SK-N-SH (cell line): ENCODE results near the gene MCUB. TPM values are rescaled to one million over a fixed set of nuclear protein-coding genes. Genes with fewer than 3 reads are reported as not detected.

Experiments used
- CTCF ChIA-PET: fragments of 300-600, 350-600 bp; formaldehyde crosslinking; extraction: SDS; loops from one replicate; lab custom pipeline; 2021; lab: Yijun Ruan, JAX
- POLR2A ChIA-PET: fragments of 350-600 bp; sonication (Branson Sonifier 250); formaldehyde crosslinking; extraction: SDS; loops from one replicate; lab custom pipeline; 2020; ENCODE audit warnings: antibody characterized with exemption, inconsistent platforms; lab: Yijun Ruan, JAX
- DNase-seq: peaks from one replicate; pipeline ENCODE4 v3.0.0; 2012
- H2AFZ ChIP-seq: fragments of 200-600 bp; sonication (generic); 2 replicates; pipeline ENCODE4 v1.8.1; 2016; ENCODE audit warnings: antibody characterized with exemption, mild to moderate bottlenecking, low read depth
- H3F3A ChIP-seq: fragments of 200-600 bp; sonication (generic); replicated peaks from 2 replicates; pipeline ENCODE3; 2016; ENCODE audit warnings: antibody characterized with exemption, mild to moderate bottlenecking; ENCODE audit not compliant: insufficient read depth
- H3K27ac ChIP-seq, 2 experiments: fragments of 200-500 bp in 1 of 2; fragments of 200-600 bp in 1 of 2; sonication (Bioruptor generic) in 1 of 2; sonication (generic), shearing (Covaris generic) in 1 of 2; 2 replicates each; pipeline versions ENCODE4 v1.5.1 to v1.6.1; 2014 to 2016; ENCODE audit warnings: low read depth in 2 of 2, inconsistent platforms in 1 of 2, low read length in 1 of 2, mild to moderate bottlenecking in 1 of 2, mixed read lengths in 1 of 2
- H3K27me3 ChIP-seq: fragments of 200-600 bp; sonication (generic), shearing (Covaris generic); 2 replicates; pipeline ENCODE4 v1.6.1; 2016; ENCODE audit warnings: mixed run types; ENCODE audit not compliant: insufficient read depth
- H3K36me3 ChIP-seq, 2 experiments: fragments of 200-500 bp in 1 of 2; fragments of 200-600 bp in 1 of 2; sonication (Bioruptor generic) in 1 of 2; sonication (generic) in 1 of 2; replicated peaks in 1 of 2; 2 replicates each; pipeline versions ENCODE3 to v1.5.1; 2014 to 2016; ENCODE audit warnings: low read length in 1 of 2, mild to moderate bottlenecking in 1 of 2; ENCODE audit not compliant: insufficient read depth in 2 of 2, control insufficient read depth in 1 of 2
- H3K4me1 ChIP-seq, 2 experiments: fragments of 200-500 bp in 1 of 2; fragments of 200-600 bp in 1 of 2; sonication (Bioruptor generic) in 1 of 2; sonication (generic), shearing (Covaris generic) in 1 of 2; 2 replicates each; pipeline versions ENCODE4 v1.5.1 to v1.6.1; 2014 to 2016; ENCODE audit warnings: low read depth in 1 of 2, low read length in 1 of 2, mixed run types in 1 of 2; ENCODE audit not compliant: insufficient read depth in 2 of 2, control insufficient read depth in 1 of 2
- H3K4me2 ChIP-seq: fragments of 200-600 bp; sonication (generic), shearing (Covaris generic); 2 replicates; pipeline ENCODE4 v1.6.1; 2017; ENCODE audit warnings: mixed run types
- H3K4me3 ChIP-seq, 2 experiments: fragments of 200-500 bp in 1 of 2; fragments of 200-600 bp in 1 of 2; sonication (Bioruptor generic) in 1 of 2; sonication (generic), shearing (Covaris generic) in 1 of 2; 2 replicates each; pipeline versions ENCODE4 v1.5.1 to v1.8.1; 2014 to 2016; ENCODE audit warnings: low read depth in 2 of 2, inconsistent platforms in 1 of 2, low read length in 1 of 2, mild to moderate bottlenecking in 1 of 2, mixed read lengths in 1 of 2, moderate library complexity in 1 of 2
- H3K79me2 ChIP-seq: fragments of 200-600 bp; sonication (generic); 2 replicates; pipeline ENCODE4 v1.8.1; 2017; ENCODE audit warnings: mild to moderate bottlenecking; ENCODE audit not compliant: insufficient read depth
- H3K9ac ChIP-seq: fragments of 200-600 bp; sonication (generic); 2 replicates; pipeline ENCODE4 v1.6.1; 2017; ENCODE audit warnings: mixed run types
- H3K9me2 ChIP-seq: fragments of 200-600 bp; sonication (generic); 2 replicates; pipeline ENCODE4 v1.6.1; 2017; ENCODE audit warnings: mixed run types
- H3K9me3 ChIP-seq: fragments of 200-600 bp; sonication (generic); 2 replicates; pipeline ENCODE4 v1.6.1; 2017; ENCODE audit warnings: mixed run types, mild to moderate bottlenecking, moderate library complexity
- H4K20me1 ChIP-seq: fragments of 200-600 bp; sonication (generic); 2 replicates; pipeline ENCODE4 v1.6.1; 2017; ENCODE audit warnings: mild to moderate bottlenecking, mixed run types; ENCODE audit not compliant: insufficient read depth
- CHD2 ChIP-seq: fragments of 150-350 bp; IDR thresholded peaks from 2 replicates; pipeline ENCODE4 v1.6.1; 2018; ENCODE audit warnings: low read length; ENCODE audit not compliant: partially characterized antibody
- ELF1 ChIP-seq: IDR thresholded peaks from 2 replicates; pipeline ENCODE4 v1.4.0; 2012
- FOSL2 ChIP-seq: IDR thresholded peaks from 2 replicates; pipeline ENCODE4 v1.4.0; 2012; ENCODE audit warnings: low read depth, mild to moderate bottlenecking, moderate library complexity, borderline replicate concordance
- FOXJ3 ChIP-seq: sonication (generic); formaldehyde crosslinking; IDR thresholded peaks from 2 replicates; pipeline ENCODE4 v1.5.1; 2020; ENCODE audit warnings: mild to moderate bottlenecking, missing genetic modification reagents
- GABPA ChIP-seq: IDR thresholded peaks from 2 replicates; pipeline ENCODE4 v1.4.0; 2012; ENCODE audit warnings: low read depth, mild to moderate bottlenecking
- IRF3 ChIP-seq: fragments of 150-350 bp; IDR thresholded peaks from 2 replicates; pipeline ENCODE4 v1.6.1; 2016; ENCODE audit warnings: mild to moderate bottlenecking, low read depth, low read length
- MAX ChIP-seq: IDR thresholded peaks from 2 replicates; pipeline ENCODE4 v1.4.0; 2012; ENCODE audit warnings: low read depth
- MXI1 ChIP-seq: IDR thresholded peaks from 2 replicates; pipeline ENCODE4 v1.6.1; 2012; ENCODE audit warnings: mild to moderate bottlenecking, low read depth, low read length, improper control_type of control experiment
- POLR2AphosphoS5 ChIP-seq: IDR thresholded peaks from 2 replicates; pipeline ENCODE4 v1.6.1; 2012; ENCODE audit warnings: low read depth, low read length
- REST ChIP-seq: IDR thresholded peaks from 2 replicates; pipeline ENCODE4 v1.6.1; 2012; ENCODE audit warnings: mild to moderate bottlenecking, low read depth, low read length, moderate library complexity
- RXRA ChIP-seq: IDR thresholded peaks from 2 replicates; pipeline ENCODE4 v1.4.0; 2012; ENCODE audit warnings: low read depth, mild to moderate bottlenecking, borderline replicate concordance
- SMC3 ChIP-seq: IDR thresholded peaks from 2 replicates; pipeline ENCODE4 v1.6.1; 2012; ENCODE audit warnings: low read depth, low read length, improper control_type of control experiment
- TCF12 ChIP-seq: IDR thresholded peaks from 2 replicates; pipeline ENCODE4 v1.4.0; 2012
- USF2 ChIP-seq: fragments of 150-350 bp; IDR thresholded peaks from 2 replicates; pipeline ENCODE4 v1.6.1; 2017; ENCODE audit warnings: antibody characterized with exemption, low read length, low read depth, borderline replicate concordance
- ZBTB33 ChIP-seq: IDR thresholded peaks from 2 replicates; pipeline ENCODE4 v1.4.0; 2012; ENCODE audit warnings: low read depth, borderline replicate concordance
- WGBS: methylation state at CpG from one replicate; pipeline ENCODE4 v1.1.6; 2017; ENCODE audit warnings: low lambda C conversion rate; 5-methylcytosine and 5-hydroxymethylcytosine counted together
- polyA plus RNA-seq, 3 experiments: library from polyadenylated mRNA; depleted of rRNA; stranded (reverse); fragments of >200 nt; gene quantifications; 2 replicates each; pipeline ENCODE4 v1.2.3, GENCODE V29; 2012

MCUB gene
- polyA plus RNA-seq, 1 of the 3 experiments (the other 2 are of a cell fraction) = 39.3 TPM

- H3F3A ChIP-seq = no peaks in the 10 kb centered on the region
- no peak overlapping the region for H3K4me3 ChIP-seq
- H3K79me2 ChIP-seq = no peaks in the 10 kb centered on the region
- TF ChIP-seq FOXJ3 (CRISPR knock-in tag) (no peak), IRF3 (no peak), TCF12 (no peak), ELF1 (no peak), USF2 (no peak), SMC3 (no peak), ZBTB33 (no peak), GABPA (no peak), CHD2 (no peak), FOSL2 (no peak), MXI1 (no peak), REST (no peak), POLR2AphosphoS5 (no peak), MAX (no peak), RXRA (no peak)
- H3K4me2 ChIP-seq = no peak overlapping the region
- no peaks in the 10 kb centered on the region for H4K20me1 ChIP-seq
- no peaks in the 10 kb centered on the region for H3K9me3 ChIP-seq
- H3K4me1 ChIP-seq = no peaks in the 10 kb centered on the region
- no peaks in the 10 kb centered on the region for H3K9me2 ChIP-seq
- H3K27me3 ChIP-seq = no peaks in the 10 kb centered on the region
- no peak overlapping the region for H3K27ac ChIP-seq
- ChIA-PET POLR2A (no interaction called here), CTCF (interaction anchor here (1.0 kb wide), 2 partner anchors 19 to 230 kb away, joined by 3 to 4 read pairs; no protein-coding TSS in a partner anchor)
- DNase-seq = no peak
- H2AFZ ChIP-seq = no peak overlapping the region
- H3K36me3 ChIP-seq = no peaks in the 10 kb centered on the region
- H3K9ac ChIP-seq = no peak overlapping the region
- 91% methylated on average over 3 of the region's 3 CpGs for WGBS
These were observed 102.7 kb downstream of the MCUB start for GRCh38 chr4:109662771-109663170.
